H54 (cell line): ENCODE results near the gene LRP2.

Experiments used
- DNase-seq: peaks from one replicate; pipeline ENCODE4 v3.0.0; 2011; ENCODE audit warnings: low spot score, mixed read lengths; ENCODE audit not compliant: insufficient read length
- FAIRE-seq: peaks from 3 replicates; lab custom pipeline; 2011; peaks lifted over from hg19 to GRCh38; lab: Jason Lieb, UNC
- POLR2A ChIP-seq: IDR thresholded peaks from 2 replicates; pipeline ENCODE4 v1.6.1; 2011; ENCODE audit warnings: low read depth, mild to moderate bottlenecking, low read length

LRP2 gene

DNA sequence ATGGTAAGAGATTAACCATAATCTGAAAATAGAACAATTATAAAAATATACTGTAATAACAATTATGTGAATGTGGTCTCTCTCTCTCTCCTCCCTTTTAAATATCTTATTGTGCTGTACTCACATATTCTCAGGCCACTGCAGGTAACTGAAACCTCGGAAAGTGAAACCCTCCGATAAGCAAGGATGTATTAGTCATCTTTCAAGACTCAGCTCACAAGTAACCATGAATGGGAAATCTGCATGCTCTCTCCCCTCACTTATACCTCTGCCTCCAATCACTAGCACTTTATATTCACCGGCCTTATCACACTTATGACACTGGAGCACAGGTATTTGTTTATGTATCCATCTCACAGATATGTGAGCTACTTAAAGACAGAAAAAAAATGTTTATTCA, 139.7 kb downstream of the LRP2 start:
- DNase-seq = no peak

DNA sequence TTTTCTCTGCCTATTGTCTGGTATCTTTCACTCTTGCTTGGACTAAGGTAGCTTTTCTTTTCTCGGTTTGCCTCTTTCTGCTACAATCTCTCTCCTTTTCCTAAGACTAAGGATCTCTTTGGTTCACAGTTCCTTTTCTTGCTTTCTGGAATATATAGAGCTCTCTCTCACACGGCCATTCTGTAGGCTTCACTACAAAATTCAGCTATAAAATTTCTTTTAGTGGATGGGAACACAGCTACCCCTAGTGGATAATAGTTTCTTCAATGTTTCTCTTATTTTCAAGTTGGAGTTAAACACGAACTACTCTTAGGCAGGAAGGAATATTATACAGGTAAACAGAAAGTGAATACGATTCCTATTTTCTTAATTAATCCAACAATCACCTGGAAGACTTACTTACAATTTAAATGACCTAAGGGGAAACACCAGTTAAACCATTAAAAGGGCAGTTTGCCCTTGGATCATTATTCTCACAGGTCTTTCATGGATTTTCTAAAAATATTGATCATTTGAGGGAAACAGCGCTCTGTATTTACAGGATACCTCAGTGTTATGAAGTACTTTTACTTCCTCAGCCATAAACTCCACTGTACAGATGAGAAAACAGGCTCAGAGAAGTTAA, 140.5 kb downstream of the LRP2 start:
- TF ChIP-seq POLR2A = no peak
- FAIRE-seq (no peak), DNase-seq (peak; percentile 2)

More for the DNA sequence above, 139.7 kb downstream of the LRP2 start:
- TF ChIP-seq POLR2A = no peak
- FAIRE-seq = no peak

DNA sequence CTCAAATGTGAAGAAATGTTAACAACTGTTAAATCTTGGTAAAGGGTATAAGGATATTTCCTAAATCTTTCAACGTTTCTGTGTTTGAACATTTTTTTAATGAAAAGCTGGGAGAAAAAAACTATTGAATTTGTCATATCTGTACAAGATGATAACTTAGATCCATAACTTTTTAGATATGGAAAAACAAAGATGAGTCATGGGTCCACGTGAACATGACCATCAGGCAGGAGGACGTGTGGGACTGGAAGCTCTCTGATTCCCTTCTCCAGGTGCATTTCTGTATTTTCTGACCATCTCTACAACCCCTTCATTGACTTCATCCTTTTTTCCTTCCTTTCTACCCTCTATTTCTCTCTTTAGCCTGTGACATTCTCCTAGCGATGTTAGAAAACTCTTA, 151.4 kb downstream of the LRP2 start:
- TF ChIP-seq POLR2A = no peak
- FAIRE-seq (no peak), DNase-seq (no peak)

DNA sequence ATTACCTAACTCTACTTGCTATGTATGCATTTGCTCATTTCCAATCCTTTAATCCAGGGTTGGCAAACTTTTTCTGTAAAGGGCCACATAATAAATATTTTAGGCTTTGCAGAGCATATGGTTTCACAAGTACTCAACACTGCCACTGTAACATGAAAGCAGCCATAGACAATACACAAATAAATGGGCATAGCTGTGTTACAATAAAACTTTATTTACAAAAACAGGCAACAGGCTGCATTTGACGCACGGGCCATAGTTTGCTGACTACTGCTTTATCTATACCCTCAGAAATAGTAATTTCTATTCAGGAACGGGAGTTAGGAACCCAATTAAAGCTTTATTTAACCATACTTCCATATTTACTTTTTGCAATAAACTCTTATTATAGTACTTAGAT, 154.3 kb downstream of the LRP2 start:
- no peak for FAIRE-seq
- DNase-seq = no peak
- TF ChIP-seq POLR2A = no peak

DNA sequence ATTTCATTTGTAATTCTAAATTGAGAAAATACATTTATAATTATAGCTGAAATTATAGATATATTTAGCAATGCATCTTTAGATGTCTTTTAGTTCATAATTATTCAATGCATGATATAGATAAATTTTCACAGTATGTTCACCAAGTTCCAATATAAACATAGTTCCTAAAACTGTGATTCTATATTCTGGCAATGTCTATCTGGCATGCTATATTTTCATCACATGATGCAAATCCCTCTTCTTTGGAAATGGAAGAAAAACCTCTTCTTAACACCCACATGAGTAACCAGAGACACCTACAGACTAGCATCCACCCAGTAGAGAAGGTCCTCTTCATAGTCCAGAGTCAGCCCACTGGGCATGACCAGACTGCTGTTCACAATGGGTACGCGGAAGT, 157.2 kb downstream of the LRP2 start:
- FAIRE-seq = no peak
- DNase-seq = no peak
- TF ChIP-seq POLR2A = no peak

DNA sequence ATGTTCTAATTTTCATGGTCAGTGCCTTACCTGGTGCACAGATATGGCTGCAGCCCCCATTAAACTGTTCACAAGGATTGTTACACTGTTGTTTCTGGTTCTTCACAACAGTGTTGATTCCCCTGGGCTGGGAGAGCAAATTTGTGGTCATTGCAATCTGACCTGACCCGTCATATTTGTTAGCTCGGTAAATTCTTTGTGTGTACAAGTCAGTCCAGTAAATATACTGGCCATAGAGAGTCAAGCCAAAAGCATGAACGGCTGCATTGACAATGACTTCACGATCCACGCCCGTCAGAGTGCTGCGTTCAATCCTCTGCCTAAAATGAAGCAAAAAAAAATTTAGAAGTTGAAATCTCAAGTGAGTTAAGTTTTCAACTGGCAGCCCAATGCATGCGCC, 158.4 kb downstream of the LRP2 start:
- FAIRE-seq (no peak), DNase-seq (no peak)
- TF ChIP-seq POLR2A = no peak

DNA sequence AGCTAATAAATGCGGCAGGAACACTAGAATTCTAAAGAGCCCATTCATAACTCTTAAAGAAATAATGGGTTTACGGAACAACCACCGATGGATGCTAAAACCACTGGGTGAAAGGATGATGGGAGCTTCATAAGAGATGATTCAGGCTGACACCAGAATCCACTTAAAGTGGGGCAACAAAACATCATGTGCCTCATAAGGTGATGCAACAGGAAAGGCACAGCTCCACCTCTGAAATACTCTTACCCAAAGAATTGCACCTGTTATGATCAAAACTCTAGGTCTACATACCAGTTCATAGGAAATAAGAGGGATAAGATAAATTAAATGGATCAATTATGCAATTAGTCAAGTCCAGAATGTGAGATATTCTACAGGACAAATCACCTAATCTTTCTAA, 161.6 kb downstream of the LRP2 start:
- FAIRE-seq = no peak
- TF ChIP-seq POLR2A = no peak
- no peak for DNase-seq

DNA sequence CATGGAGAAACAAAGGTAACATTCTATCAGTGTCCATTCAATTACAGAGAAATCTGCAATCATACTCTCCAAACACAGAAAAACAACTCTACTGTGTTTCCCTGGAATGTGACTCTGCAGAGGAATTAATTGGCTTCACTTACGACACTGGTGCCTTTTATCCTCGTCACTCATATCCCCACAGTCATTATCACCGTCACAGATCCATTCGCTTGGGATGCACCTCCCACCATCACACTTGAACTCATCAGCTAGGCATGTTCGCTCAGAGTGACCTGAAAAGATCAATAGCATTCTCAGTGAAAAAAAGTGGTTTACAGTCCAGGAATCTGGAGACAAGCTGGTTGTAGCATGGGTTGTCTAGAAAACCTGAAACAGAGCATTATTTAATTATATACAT, 168.7 kb downstream of the LRP2 start:
- DNase-seq (no peak), FAIRE-seq (no peak)

DNA sequence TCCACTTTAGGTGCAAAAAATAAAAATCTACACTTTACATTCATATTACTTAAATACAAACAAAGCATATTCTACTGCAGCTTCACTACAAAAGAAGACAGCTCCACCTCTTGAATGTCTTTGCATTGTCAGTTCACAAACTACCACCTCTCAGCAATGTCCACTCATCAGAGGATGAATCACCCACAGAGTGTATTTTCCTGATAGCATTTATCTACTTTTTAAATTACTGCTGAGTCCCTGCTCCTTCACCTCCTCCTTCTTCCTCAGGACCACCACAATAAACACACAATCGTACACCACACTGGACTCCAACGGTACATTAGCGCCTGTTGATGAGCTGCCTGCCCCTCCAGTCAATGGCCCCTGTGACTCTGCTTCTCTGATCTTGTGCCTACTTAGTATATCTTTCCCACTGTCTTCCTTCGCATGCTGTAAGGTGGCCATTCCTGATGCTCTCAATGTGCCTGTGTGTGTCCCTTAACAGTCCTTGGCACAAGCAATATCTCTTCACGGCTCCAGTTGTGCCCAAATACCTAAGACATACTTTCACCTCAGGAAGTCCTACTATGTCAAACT, 172.0 kb downstream of the LRP2 start:
- no peak for FAIRE-seq
- TF ChIP-seq POLR2A = no peak
- no peak for DNase-seq

More for the DNA sequence above, 168.7 kb downstream of the LRP2 start:
- no peak for TF ChIP-seq POLR2A

DNA sequence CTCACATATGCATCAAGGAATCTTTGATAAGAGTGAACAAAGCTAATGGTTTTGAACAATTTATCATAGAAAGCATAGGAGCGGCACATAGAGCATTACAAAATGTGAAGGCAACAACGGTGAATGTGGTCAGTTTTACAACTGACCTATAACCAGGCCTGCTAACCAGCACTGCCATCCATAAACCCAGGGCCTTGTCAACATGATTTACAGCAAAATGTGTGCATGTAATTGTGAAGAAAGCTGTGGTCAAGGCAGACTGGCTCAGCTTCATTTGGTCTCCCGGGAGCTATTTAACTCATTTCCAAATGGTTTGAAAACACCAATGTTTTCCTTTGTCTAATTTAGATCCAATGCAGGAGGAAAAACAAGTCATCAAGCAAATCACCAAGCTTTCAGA, 173.2 kb downstream of the LRP2 start:
- FAIRE-seq = no peak
- no peak for TF ChIP-seq POLR2A

DNA sequence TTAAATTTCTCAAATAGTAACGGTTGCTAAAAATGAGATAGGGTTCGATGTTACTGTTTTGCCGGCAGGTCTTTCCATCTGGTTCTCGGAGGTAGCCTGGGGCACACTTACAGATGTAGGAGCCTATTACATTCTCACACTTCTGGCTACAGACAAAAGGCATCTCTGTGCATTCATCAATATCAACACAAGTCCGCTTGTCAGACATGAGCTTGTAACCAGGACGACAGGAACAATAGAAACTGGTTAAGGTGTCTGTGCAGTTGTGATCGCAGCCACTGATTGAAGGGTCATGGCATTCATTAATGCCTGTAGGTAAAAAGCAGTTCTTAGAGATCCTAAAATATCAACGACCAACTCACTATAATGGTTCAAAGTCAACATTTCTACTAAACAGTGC, 176.6 kb downstream of the LRP2 start:
- FAIRE-seq (no peak), DNase-seq (no peak)
- no peak for TF ChIP-seq POLR2A

More for the DNA sequence above, 173.2 kb downstream of the LRP2 start:
- no peak for DNase-seq

DNA sequence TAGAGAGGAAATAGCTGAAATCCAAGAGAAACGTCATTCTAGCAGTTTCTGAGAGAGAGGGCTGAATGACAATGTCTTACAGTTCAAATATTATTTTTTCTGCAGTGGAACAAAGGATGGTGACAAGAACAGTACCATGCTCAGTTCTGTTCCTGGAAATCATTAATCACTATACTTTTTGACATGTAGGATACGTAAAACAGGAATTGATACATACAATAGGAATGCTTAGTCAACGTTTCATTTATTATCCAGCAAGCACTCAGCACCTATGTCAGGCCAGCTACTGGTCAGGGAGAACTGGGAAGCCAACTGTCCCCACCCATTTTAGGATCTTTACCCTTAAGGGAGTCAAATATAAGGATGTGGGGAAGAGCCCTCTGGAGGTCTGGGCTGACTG, 178.3 kb downstream of the LRP2 start:
- no peak for FAIRE-seq
- no peak for TF ChIP-seq POLR2A
- no peak for DNase-seq

DNA sequence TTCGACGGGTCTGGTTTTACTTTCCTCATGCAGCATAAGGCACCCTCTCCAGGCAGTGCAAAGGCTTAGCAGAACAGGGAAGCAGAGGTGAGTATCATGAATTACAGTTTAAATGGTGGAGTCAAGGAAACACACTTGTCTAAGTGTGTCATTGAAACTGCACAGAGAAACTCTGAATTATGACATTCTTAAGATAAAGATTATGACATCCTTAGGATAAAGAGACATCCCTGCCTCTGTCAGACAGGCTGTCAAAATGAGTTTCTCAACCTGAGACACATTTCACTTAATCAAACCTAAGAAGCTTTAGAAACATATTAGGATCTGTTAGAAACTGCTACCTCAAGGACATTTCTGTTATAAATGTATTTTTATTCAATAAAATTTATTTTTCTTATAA, 179.8 kb downstream of the LRP2 start:
- TF ChIP-seq POLR2A = no peak
- no peak for FAIRE-seq
- DNase-seq = no peak

DNA sequence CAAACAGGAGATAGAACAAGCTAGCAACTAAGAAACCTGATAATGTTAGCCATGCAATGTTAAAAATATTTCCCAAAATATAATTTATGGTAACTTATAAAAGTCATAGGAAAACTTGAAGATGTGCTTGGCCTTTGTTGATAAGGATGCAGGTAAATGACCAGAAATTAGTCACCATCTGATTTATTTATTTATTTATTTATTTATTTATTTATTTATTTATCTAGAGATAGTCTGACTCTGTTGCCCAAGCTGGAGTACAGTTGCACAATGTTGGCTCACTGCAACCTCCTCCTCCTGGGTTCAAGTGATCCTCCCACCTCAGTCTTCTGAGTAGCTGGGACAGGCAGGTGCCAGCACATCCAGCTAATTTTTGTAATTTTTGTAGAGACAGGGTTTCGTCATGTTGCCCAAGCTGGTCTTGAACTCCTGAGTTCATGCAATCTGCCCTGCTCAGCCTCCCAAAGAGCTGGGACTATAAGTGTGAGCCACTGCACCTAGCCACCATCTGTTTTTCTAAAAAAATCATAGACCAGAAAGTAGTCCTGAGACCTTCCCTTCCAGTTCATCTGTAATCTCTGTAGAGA, 183.4 kb downstream of the LRP2 start:
- no peak for TF ChIP-seq POLR2A
- no peak for FAIRE-seq
- no peak for DNase-seq

DNA sequence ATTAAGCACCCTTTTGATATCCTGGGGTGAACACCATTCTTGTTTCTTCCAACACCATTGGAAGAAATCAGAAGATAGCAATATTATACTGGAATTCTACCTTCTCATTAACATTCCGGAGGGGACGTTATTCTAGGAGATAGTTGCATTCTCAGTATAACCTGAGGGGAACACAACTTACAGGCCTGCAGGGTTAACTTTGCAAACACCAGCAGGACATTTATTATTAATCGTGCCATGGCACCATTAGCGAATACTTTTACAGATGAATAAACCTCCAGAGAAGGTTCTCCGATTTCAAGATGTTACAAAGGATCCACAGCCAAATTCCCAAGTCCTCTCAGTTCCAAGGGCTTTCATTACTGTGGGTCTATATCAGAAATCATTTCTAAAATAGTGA, 184.0 kb downstream of the LRP2 start:
- DNase-seq = no peak
- no peak for FAIRE-seq
- no peak for TF ChIP-seq POLR2A

DNA sequence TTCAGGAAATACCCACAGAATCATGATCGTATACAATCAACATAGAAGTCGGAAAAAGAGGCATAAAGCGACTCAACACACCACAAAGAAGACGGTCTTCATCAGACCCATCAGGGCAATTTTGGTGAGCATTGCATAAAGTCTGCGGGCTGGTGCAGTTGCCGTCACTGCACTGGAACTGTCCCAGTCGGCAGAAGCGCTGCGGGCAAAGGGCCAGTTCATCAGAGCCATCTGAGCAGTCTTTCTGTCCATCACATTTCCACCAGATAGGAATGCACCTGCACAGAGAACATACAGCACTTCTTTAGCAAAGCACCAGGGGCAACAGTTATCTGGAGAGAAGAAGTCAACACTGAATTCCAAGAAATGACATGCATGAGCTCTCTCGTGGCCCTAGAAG, 187.2 kb downstream of the LRP2 start:
- FAIRE-seq (no peak), DNase-seq (no peak)
- no peak for TF ChIP-seq POLR2A
